ENCODE data around the gene ACSM5.
"Not testable (repeated sequence)": the region's sequence is repeated elsewhere in the genome, so short reads cannot be mapped to it uniquely, and the experiment has no call there.

ACSM5 gene

GRCh38 chr16:20398603-20399002 is 10.7 kb upstream of the ACSM5 start:
- DNase-seq (ENCODE audit: low spot score): no peak

GRCh38 chr16:20399185-20399584 is 10.1 kb upstream of the ACSM5 start:
- DNase-seq (ENCODE audit: low spot score): no peak

GRCh38 chr16:20401066-20401465 is 8.3 kb upstream of the ACSM5 start:
- DNase-seq (ENCODE audit: low spot score): no peak

- no peak for DNase-seq (ENCODE audit: low spot score)
These were observed 7.8 kb upstream of the ACSM5 start for GRCh38 chr16:20401475-20402016.

- no peak for DNase-seq (ENCODE audit: low spot score)
These were observed 6.7 kb upstream of the ACSM5 start for GRCh38 chr16:20402651-20403050.

- DNase-seq (ENCODE audit: low spot score): no peak
These were observed 4.7 kb upstream of the ACSM5 start, which contains the start of gene PDILT for GRCh38 chr16:20404637-20405036. TSS of gene PDILT (minus strand) at chr16:20404737. CDS start at chr16:20399300, 5,437 bp downstream.

GRCh38 chr16:20410121-20410723 is 888 bp downstream of the ACSM5 start:
- DNase-seq (ENCODE audit: low spot score): no peak

GRCh38 chr16:20411055-20411454 is 1.7 kb downstream of the ACSM5 start:
- no peak for DNase-seq (ENCODE audit: low spot score)

- no peak for DNase-seq (ENCODE audit: low spot score)
These were observed 6.2 kb downstream of the ACSM5 start for GRCh38 chr16:20415541-20415940.

- not testable (repeated sequence) for DNase-seq (ENCODE audit: low spot score)
These were observed 9.8 kb downstream of the ACSM5 start for GRCh38 chr16:20419093-20419492.

GRCh38 chr16:20421748-20422147 is 12.4 kb downstream of the ACSM5 start:
- not testable (repeated sequence) for DNase-seq (ENCODE audit: low spot score)

- not testable (repeated sequence) for DNase-seq (ENCODE audit: low spot score)
These were observed 14.4 kb downstream of the ACSM5 start for GRCh38 chr16:20423772-20424128.

GRCh38 chr16:20424129-20424866 is 15.0 kb downstream of the ACSM5 start:
- no peak for DNase-seq (ENCODE audit: low spot score)

GRCh38 chr16:20427401-20427797 is 18.1 kb downstream of the ACSM5 start:
- not testable (repeated sequence) for DNase-seq (ENCODE audit: low spot score)

- not testable (repeated sequence) for DNase-seq (ENCODE audit: low spot score)
These were observed 20.2 kb downstream of the ACSM5 start for GRCh38 chr16:20429499-20429898.

- not testable (repeated sequence) for DNase-seq (ENCODE audit: low spot score)
These were observed 21.1 kb downstream of the ACSM5 start for GRCh38 chr16:20430480-20430879.

- DNase-seq (ENCODE audit: low spot score): no peak
These were observed 21.6 kb downstream of the ACSM5 start for GRCh38 chr16:20430948-20431347.

- not testable (repeated sequence) for DNase-seq (ENCODE audit: low spot score)
These were observed 29.6 kb downstream of the ACSM5 start for GRCh38 chr16:20438950-20439349.

- not testable (repeated sequence) for DNase-seq (ENCODE audit: low spot score)
These were observed 30.5 kb downstream of the ACSM5 start for GRCh38 chr16:20439820-20440231.

- DNase-seq (ENCODE audit: low spot score): not testable (repeated sequence)
These were observed 31.4 kb downstream of the ACSM5 start for GRCh38 chr16:20440731-20441130.

- DNase-seq (ENCODE audit: low spot score): no peak
These were observed 31.9 kb downstream of the ACSM5 start for GRCh38 chr16:20441191-20441590.

GRCh38 chr16:20441859-20442258 is 32.5 kb downstream of the ACSM5 start:
- DNase-seq (ENCODE audit: low spot score): not testable (repeated sequence)

- DNase-seq (ENCODE audit: low spot score): not testable (repeated sequence)
These were observed 37.5 kb downstream of the ACSM5 start for GRCh38 chr16:20446652-20447393.
